Ramos (cell line): ENCODE measurements around the gene TAF1.
"Not testable (repeated sequence)": the region's sequence is repeated elsewhere in the genome, so short reads cannot be mapped to it uniquely, and the experiment has no call there.

Source experiments
- in situ Hi-C: fragments of 300-500 bp; cut with MboI; formaldehyde crosslinking; loops from one replicate; pipeline ENCODE4 v1.14.3; 2022; ENCODE audit warnings: low sequenced_read_pairs; ENCODE audit not compliant: unreplicated experiment

TAF1 gene

GRCh38 chrX:71400710-71401109 lies 34.6 kb downstream of the TAF1 start:
- in situ Hi-C loops: no loop called here

DNA sequence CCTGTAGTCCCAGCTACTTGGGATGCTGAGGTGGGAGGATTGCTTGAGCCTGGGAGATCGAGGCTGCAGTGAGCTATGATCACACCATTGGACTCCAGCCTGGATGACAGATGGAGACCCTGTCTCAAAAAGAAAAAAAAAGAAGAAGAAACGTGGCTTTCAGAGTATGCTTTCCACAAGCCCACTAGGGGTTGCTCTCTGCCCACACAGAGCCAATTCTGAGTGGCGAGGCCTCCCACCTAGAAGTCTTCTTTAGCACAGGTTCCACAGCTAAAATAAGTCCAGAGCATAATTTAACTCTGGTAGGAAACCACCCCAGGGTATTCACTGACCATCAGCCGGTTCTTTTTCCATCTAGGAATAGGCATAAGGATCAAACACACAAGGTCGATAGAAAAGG lies 50.1 kb downstream of the TAF1 start:
- in situ Hi-C loops: not testable (repeated sequence)

DNA sequence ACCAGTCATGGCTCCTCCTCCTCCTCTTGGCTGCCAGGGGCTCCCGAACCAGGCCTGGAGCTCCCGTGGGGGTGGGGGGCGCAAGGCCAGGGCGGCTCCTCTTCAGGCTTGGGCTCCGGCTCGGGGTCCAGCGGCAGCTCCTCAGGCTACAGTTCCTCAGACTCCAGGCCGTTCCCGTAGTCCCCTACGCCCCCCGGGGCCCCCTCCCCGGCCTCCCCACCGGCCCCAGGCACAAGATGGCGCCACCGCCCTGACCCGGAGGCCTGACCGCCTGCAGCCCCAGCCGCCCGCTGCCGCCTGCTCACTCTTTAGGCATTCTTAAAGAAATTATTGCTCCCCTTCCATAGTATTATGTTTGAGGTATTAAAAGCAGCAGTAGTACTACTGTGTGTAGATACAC lies 54.5 kb downstream of the TAF1 start:
- in situ Hi-C loops: no loop called here

DNA sequence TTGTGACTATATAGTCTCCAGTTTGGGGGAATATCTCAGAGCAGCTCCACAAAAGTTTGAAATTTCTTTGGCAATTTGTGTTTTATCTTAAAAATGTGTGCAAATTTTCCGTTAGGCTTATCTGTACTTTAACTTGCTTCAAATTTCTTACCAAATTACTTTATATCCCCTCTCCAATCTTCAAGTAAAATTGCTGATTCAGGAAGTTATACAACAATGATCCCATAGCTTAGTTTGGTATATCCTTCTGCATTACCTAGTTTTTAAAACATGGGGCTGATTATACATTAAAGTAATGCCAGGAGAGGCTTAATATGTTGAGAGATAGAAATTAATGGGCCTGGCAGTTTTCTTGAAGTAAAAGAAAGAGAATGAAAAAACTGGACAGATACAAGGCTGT lies 66.6 kb downstream of the TAF1 start:
- in situ Hi-C loops: no loop called here

DNA sequence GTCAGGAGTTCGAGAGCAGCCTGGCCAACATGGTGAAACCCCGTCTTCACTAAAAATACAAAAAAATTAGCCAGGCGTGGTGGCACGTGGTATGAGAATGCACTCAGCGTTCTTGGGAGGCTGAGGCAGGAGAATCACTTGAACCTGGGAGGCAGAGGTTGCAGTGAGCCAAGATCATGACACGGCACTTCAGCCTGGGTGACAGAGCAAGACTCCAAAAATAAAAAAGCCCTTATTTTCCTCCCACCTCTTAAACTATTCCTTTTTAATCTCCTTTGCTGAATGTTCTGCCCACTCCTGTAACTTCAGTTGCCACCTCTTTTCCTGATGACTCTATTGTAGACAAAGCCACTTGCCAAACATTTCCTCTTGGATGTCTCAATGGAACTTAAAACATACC lies 72.6 kb downstream of the TAF1 start:
- in situ Hi-C loops: no loop called here

GRCh38 chrX:71439420-71439819 lies 73.3 kb downstream of the TAF1 start:
- in situ Hi-C loops: no loop called here

DNA sequence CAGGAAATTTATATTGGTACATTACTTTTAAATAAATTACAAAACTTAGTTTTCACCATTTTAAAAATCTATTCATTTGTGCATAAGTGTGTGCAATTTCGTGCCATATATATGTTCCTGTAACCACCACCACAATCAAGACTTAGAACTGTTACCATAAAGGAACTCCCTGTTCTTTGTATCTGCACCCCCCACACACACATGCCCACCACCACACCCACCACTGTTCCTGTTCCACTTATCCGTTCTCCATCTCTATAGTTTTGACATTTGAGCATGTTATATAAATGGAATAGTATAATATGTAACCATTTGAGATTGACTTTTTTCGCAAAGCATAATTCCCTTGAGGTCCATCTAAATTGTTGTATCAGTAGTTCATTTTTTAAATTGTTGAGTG lies 73.7 kb downstream of the TAF1 start:
- in situ Hi-C loops: loop anchor here (10.0 kb wide), 1 partner anchor 65 kb away; no protein-coding TSS in a partner anchor

GRCh38 chrX:71440401-71440800 lies 74.2 kb downstream of the TAF1 start:
- in situ Hi-C loops: loop anchor here (10.0 kb wide), 1 partner anchor 64 kb away; no protein-coding TSS in a partner anchor

GRCh38 chrX:71441809-71442208 lies 75.7 kb downstream of the TAF1 start:
- in situ Hi-C loops: loop anchor here (10.0 kb wide), 1 partner anchor 63 kb away; no protein-coding TSS in a partner anchor

- in situ Hi-C loops: no loop called here
Observed at GRCh38 chrX:71450433-71451106, 84.4 kb downstream of the TAF1 start.

DNA sequence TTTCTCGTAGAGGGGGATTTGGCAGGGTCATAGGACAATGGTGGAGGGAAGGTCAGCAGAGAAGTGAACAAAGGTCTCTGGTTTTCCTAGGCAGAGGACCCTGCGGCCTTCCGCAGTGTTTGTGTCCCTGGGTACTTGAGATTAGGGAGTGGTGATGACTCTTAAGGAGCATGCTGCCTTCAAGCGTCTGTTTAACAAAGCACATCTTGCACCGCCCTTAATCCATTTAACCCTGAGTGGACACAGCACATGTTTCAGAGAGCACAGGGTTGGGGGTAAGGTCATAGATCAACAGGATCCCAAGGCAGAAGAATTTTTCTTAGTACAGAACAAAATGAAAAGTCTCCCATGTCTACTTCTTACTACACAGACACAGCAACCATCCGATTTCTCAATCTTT lies 85.4 kb downstream of the TAF1 start:
- in situ Hi-C loops: not testable (repeated sequence)

GRCh38 chrX:71453056-71453455 lies 86.9 kb downstream of the TAF1 start:
- in situ Hi-C loops: no loop called here

GRCh38 chrX:71454222-71454621 lies 88.1 kb downstream of the TAF1 start:
- in situ Hi-C loops: no loop called here

- in situ Hi-C loops: no loop called here
Observed at GRCh38 chrX:71458866-71459265, 92.7 kb downstream of the TAF1 start.

DNA sequence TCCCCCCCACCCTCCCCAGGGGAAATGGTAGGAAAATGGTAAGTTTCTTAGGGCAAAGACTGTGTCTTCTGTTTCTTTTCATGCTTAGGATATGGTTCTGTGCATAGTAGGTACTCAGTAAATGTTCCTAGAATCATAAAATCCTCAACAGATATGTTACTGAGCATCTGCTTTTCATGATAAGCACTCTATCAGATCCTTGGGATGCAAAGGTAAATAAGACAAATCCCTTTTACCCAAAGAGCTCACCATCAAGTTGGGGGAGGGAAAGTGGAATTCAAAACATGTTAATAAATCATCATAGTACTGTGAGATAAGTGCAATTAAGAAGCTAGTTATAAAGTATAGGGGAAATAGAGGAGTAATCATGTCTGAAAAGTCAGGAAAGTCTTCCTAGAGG lies 98.8 kb downstream of the TAF1 start:
- in situ Hi-C loops: no loop called here

DNA sequence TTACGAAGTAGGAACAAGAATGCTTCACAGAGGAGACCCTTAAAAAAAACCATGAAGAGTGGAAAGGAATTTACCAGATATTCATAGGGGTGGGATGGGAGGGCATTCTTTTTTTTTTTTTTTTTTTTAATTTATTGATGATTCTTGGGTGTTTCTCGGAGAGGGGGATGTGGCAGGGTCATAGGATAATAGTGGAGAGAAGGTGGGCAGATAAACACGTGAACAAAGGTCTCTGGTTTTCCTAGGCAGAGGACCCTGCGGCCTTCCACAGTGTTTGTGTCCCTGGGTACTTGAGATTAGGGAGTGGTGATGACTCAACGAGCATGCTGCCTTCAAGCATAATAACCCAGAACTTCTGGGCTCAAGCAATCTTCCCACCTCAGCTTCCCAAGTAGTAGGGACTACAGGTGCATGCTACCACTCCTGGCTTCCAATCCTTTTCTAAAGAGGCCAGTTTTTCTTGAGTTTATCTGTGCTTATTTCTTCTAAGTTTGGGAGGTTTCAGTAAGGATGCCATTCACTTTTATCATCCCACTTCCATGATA lies 100.9 kb downstream of the TAF1 start:
- in situ Hi-C loops: no loop called here

GRCh38 chrX:71475785-71476540 lies 109.8 kb downstream of the TAF1 start:
- in situ Hi-C loops: no loop called here

GRCh38 chrX:71482228-71482958 lies 116.2 kb downstream of the TAF1 start:
- in situ Hi-C loops: no loop called here

DNA sequence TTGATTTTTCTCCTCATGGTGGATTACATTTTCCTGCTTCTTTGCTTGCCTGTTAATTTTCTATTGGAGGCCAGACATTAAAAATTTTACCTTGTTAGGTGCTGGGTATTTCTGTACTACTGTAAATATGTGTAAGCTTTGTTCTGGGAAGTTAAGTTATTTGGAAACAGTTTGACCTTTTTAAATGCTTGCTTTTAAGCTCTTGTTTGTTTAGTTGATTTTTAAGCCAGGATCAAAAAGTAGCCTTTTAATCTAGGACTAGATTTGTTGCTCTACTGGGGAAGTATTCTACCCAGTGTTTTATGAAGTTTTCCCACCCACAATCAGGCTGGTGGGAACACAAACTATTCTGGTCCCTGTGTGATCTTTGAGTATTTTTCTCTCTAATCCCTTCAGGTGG lies 121.7 kb downstream of the TAF1 start:
- in situ Hi-C loops: no loop called here

DNA sequence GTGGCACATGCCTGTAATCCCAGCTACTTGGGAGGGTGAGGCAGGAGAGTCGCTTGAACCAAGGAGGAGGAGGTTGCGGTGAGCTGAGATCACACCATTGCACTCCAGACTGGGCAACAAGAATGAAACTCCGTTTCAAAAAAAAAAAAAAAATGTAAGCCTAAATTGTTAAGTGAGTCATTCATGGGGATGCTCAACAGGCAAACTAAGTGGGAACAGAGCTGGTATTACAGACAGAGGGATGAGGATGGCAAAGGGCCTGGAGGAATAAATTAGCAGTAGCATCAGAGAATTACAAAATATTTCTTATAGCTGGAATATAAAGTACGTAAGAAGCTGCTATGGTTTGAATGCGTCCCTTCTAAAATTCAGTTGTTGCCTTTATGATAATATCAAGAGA lies 123.4 kb downstream of the TAF1 start:
- in situ Hi-C loops: no loop called here
